Choroid plexus epithelial cell (primary cell): ENCODE results near the gene EFNA5.

Experiments
- DNase-seq: peaks from one replicate; pipeline ENCODE4 v3.0.0-alpha.2; 2010; ENCODE audit warnings: low read depth
- H3K4me3 ChIP-seq: 2 replicates; pipeline ENCODE4 v1.5.1; 2011; ENCODE audit warnings: low read depth, mild to moderate bottlenecking, control low read depth, low read length, moderate library complexity
- CTCF ChIP-seq: conservative IDR thresholded peaks from 2 replicates; pipeline ENCODE4 v1.5.1; 2011; ENCODE audit warnings: low read depth, mild to moderate bottlenecking, control low read depth, inconsistent platforms, low read length, moderate library complexity

EFNA5 gene

GRCh38 chr5:107543868-107544267 lies 126.9 kb downstream of the EFNA5 start:
- no peak for TF ChIP-seq CTCF
- no peak for DNase-seq
- no peak overlapping the region for H3K4me3 ChIP-seq

- TF ChIP-seq CTCF, result no peak
- DNase-seq, result peak; percentile 90
- no peak overlapping the region for H3K4me3 ChIP-seq
These were observed 127.9 kb downstream of the EFNA5 start for GRCh38 chr5:107542831-107543231.

- DNase-seq, result peak; percentile 97
- H3K4me3 ChIP-seq, result peak overlapping the region; percentile 9
- TF ChIP-seq CTCF, result peak; percentile 17
These were observed 128.3 kb downstream of the EFNA5 start for GRCh38 chr5:107542428-107542827.

GRCh38 chr5:107541400-107541799 lies 129.3 kb downstream of the EFNA5 start:
- TF ChIP-seq CTCF, result no peak
- no peak for DNase-seq

GRCh38 chr5:107539726-107540330 lies 130.9 kb downstream of the EFNA5 start:
- H3K4me3 ChIP-seq, result no peak overlapping the region
- no peak for TF ChIP-seq CTCF
- DNase-seq, result no peak

More at GRCh38 chr5:107541400-107541799, 129.3 kb downstream of the EFNA5 start:
- H3K4me3 ChIP-seq, result no peak overlapping the region

GRCh38 chr5:107538805-107539445 lies 131.8 kb downstream of the EFNA5 start:
- no peak for DNase-seq

More at GRCh38 chr5:107538805-107539445, 131.8 kb downstream of the EFNA5 start:
- TF ChIP-seq CTCF, result no peak
- H3K4me3 ChIP-seq, result no peak overlapping the region
